Activated CD4-positive, CD25-positive, alpha-beta regulatory T cell treated with anti-CD3 and anti-CD28 coated beads, Interleukin-2, amount 50 U/mL, for 16 hours (primary cell): ENCODE data around the gene SERPINA6.
"Not testable (repeated sequence)": the region's sequence is repeated elsewhere in the genome, so short reads cannot be mapped to it uniquely, and the experiment has no call there.

ENCODE experiments used
- DNase-seq: peaks from one replicate; pipeline ENCODE4 v3.0.0-alpha.2; 2020; ENCODE audit warnings: low read depth, low spot score

The SERPINA6 gene

GRCh38 chr14:94322648-94323570 is at the start of gene SERPINA6:
SERPINA6 (minus strand) TSS chr14:94323336; CDS start chr14:94314648, 8,688 bp downstream.
- DNase-seq = no peak

GRCh38 chr14:94372021-94372605 is 49.0 kb upstream of the SERPINA6 start:
- no peak for DNase-seq

GRCh38 chr14:94370524-94370910 is 47.4 kb upstream of the SERPINA6 start:
- DNase-seq = no peak

GRCh38 chr14:94369766-94370523 is 46.8 kb upstream of the SERPINA6 start:
- not testable (repeated sequence) for DNase-seq

- no peak for DNase-seq
These were observed 45.8 kb upstream of the SERPINA6 start for GRCh38 chr14:94368956-94369355.

- no peak for DNase-seq
These were observed 45.1 kb upstream of the SERPINA6 start for GRCh38 chr14:94368243-94368590.

GRCh38 chr14:94367347-94368242 is 44.5 kb upstream of the SERPINA6 start:
- no peak for DNase-seq

GRCh38 chr14:94366146-94366915 is 43.2 kb upstream of the SERPINA6 start, which contains the start of gene SERPINA2:
SERPINA2 (minus strand) TSS chr14:94366698.
- no peak for DNase-seq

GRCh38 chr14:94365624-94366023 is 42.5 kb upstream of the SERPINA6 start:
- DNase-seq = no peak

GRCh38 chr14:94364964-94365363 is 41.8 kb upstream of the SERPINA6 start:
- DNase-seq = no peak

- no peak for DNase-seq
These were observed 40.9 kb upstream of the SERPINA6 start for GRCh38 chr14:94364037-94364436.

GRCh38 chr14:94363151-94363624 is 40.1 kb upstream of the SERPINA6 start:
- no peak for DNase-seq

- DNase-seq = no peak
These were observed 39.5 kb upstream of the SERPINA6 start for GRCh38 chr14:94362614-94363133.

- no peak for DNase-seq
These were observed 38.5 kb upstream of the SERPINA6 start for GRCh38 chr14:94361682-94362081.

GRCh38 chr14:94360945-94361565 is 37.9 kb upstream of the SERPINA6 start:
- DNase-seq = no peak

- no peak for DNase-seq
These were observed 34.0 kb upstream of the SERPINA6 start for GRCh38 chr14:94357166-94357565.

GRCh38 chr14:94356379-94357056 is 33.4 kb upstream of the SERPINA6 start:
- DNase-seq = no peak

GRCh38 chr14:94355191-94355794 is 32.2 kb upstream of the SERPINA6 start:
- no peak for DNase-seq
